ENCODE data around the gene MLPH.

The MLPH gene

GRCh38 chr2:237500681-237501424 lies 13.8 kb downstream of the MLPH start:
- no peak for DNase-seq (ENCODE audit: low read depth, low spot score)

- no peak for DNase-seq (ENCODE audit: low read depth, low spot score)
These were observed 15.0 kb downstream of the MLPH start for GRCh38 chr2:237501892-237502513.

- no peak for DNase-seq (ENCODE audit: low read depth, low spot score)
These were observed 16.1 kb downstream of the MLPH start for GRCh38 chr2:237503201-237503600.

- no peak for DNase-seq (ENCODE audit: low read depth, low spot score)
These were observed 18.3 kb downstream of the MLPH start for GRCh38 chr2:237505188-237505939.

GRCh38 chr2:237507512-237507911 lies 20.5 kb downstream of the MLPH start:
- no peak for DNase-seq (ENCODE audit: low read depth, low spot score)

GRCh38 chr2:237508361-237508760 lies 21.3 kb downstream of the MLPH start:
- DNase-seq (ENCODE audit: low read depth, low spot score), result no peak

GRCh38 chr2:237509151-237509550 lies 22.1 kb downstream of the MLPH start:
- DNase-seq (ENCODE audit: low read depth, low spot score), result no peak

- no peak for DNase-seq (ENCODE audit: low read depth, low spot score)
These were observed 22.9 kb downstream of the MLPH start for GRCh38 chr2:237509905-237510304.

GRCh38 chr2:237510502-237511217 lies 23.6 kb downstream of the MLPH start:
- no peak for DNase-seq (ENCODE audit: low read depth, low spot score)

- DNase-seq (ENCODE audit: low read depth, low spot score), result no peak
These were observed 24.4 kb downstream of the MLPH start for GRCh38 chr2:237511433-237511832.

GRCh38 chr2:237511885-237512405 lies 24.9 kb downstream of the MLPH start:
- DNase-seq (ENCODE audit: low read depth, low spot score), result no peak

- DNase-seq (ENCODE audit: low read depth, low spot score), result peak; percentile 42
These were observed 25.9 kb downstream of the MLPH start for GRCh38 chr2:237512774-237513466.

GRCh38 chr2:237513693-237514092 lies 26.6 kb downstream of the MLPH start:
- DNase-seq (ENCODE audit: low read depth, low spot score), result no peak

- no peak for DNase-seq (ENCODE audit: low read depth, low spot score)
These were observed 27.6 kb downstream of the MLPH start for GRCh38 chr2:237514474-237515130.

GRCh38 chr2:237515166-237515565 lies 28.1 kb downstream of the MLPH start:
- no peak for DNase-seq (ENCODE audit: low read depth, low spot score)

- no peak for DNase-seq (ENCODE audit: low read depth, low spot score)
These were observed 28.7 kb downstream of the MLPH start for GRCh38 chr2:237515621-237516275.

GRCh38 chr2:237517163-237517562 lies 30.1 kb downstream of the MLPH start:
- no peak for DNase-seq (ENCODE audit: low read depth, low spot score)

- no peak for DNase-seq (ENCODE audit: low read depth, low spot score)
These were observed 30.9 kb downstream of the MLPH start for GRCh38 chr2:237517990-237518389.

GRCh38 chr2:237519506-237520245 lies 32.6 kb downstream of the MLPH start:
- DNase-seq (ENCODE audit: low read depth, low spot score), result no peak
